Ishikawa (cell line): Measurements from ENCODE around the gene ZBED2.

Experiments
- CEBPB ChIP-seq: IDR thresholded peaks from 2 replicates; pipeline ENCODE4 v1.6.1; 2012
- CREB1 ChIP-seq: IDR thresholded peaks from 2 replicates; pipeline ENCODE4 v1.6.1; 2012; ENCODE audit warnings: low read depth
- EGR1 ChIP-seq: IDR thresholded peaks from 2 replicates; pipeline ENCODE4 v1.6.1; 2012
- EP300 ChIP-seq: IDR thresholded peaks from 2 replicates; pipeline ENCODE4 v1.6.1; 2012; ENCODE audit warnings: borderline replicate concordance
- FOXM1 ChIP-seq: IDR thresholded peaks from 2 replicates; pipeline ENCODE4 v1.6.1; 2012; ENCODE audit warnings: low read depth, borderline replicate concordance
- NFIC ChIP-seq: IDR thresholded peaks from 2 replicates; pipeline ENCODE4 v1.6.1; 2012
- RAD21 ChIP-seq: IDR thresholded peaks from 2 replicates; pipeline ENCODE4 v1.6.1; 2012; ENCODE audit warnings: low read depth
- TAF1 ChIP-seq: IDR thresholded peaks from 2 replicates; pipeline ENCODE4 v1.6.1; 2012; ENCODE audit warnings: low read depth, mild to moderate bottlenecking
- TCF12 ChIP-seq: IDR thresholded peaks from 2 replicates; pipeline ENCODE4 v1.6.1; 2012; ENCODE audit warnings: low read depth
- TEAD4 ChIP-seq: IDR thresholded peaks from 2 replicates; pipeline ENCODE4 v1.6.1; 2012
- YY1 ChIP-seq: IDR thresholded peaks from 2 replicates; pipeline ENCODE4 v1.6.1; 2012; ENCODE audit warnings: low read depth
- ZBTB7A ChIP-seq: IDR thresholded peaks from 2 replicates; pipeline ENCODE4 v1.6.1; 2012; ENCODE audit warnings: low read depth
- TF ChIP-seq, protein P1 (sequence below): IDR thresholded peaks from 2 replicates; pipeline ENCODE4 v1.6.1; 2012; ENCODE audit warnings: low read depth, mild to moderate bottlenecking
- TF ChIP-seq, protein P2 (sequence below): IDR thresholded peaks from 2 replicates; pipeline ENCODE4 v1.6.1; 2012
- TF ChIP-seq, protein P3 (sequence below): IDR thresholded peaks from 2 replicates; pipeline ENCODE4 v1.6.1; 2012

ZBED2 gene

DNA sequence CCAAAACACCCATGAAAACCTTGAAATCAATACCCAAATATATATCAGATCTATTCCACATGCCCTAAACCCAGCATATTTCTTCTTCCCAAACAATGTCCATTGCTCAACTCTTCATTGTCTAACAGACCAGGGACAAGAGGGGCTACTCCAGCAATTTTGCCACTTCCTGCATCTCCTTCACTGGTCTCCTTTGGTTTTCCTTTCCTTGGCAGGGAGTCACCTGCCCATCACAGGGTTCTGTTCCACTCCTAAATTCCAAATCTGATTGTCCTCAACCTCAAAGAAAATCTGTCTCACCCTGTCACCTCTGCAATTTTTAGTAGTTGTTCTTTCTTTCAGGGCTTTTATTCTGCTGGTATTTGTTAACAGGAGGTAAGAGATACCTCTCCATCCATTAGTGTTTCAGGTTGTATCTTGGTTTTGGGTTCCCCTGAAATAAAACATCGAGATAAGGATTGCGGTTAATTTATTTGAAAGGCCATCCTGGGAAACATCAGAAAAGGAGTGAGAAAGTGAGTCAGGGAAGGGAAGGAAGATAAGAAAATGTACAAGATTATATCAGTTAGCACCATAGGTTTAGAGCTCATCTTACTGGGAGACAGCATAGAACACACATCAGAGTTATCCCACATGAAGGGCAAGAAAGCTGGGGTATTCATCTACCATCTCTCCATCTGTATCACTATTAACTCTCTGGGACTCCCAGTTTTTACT, 13.6 kb downstream of the ZBED2 start:
- TF ChIP-seq YY1 (no peak), TEAD4 (no peak), RAD21 (no peak), EP300 (no peak), TAF1 (no peak), EGR1 (no peak), CEBPB (no peak), CREB1 (no peak)
- TF ChIP-seq, protein P1, sequence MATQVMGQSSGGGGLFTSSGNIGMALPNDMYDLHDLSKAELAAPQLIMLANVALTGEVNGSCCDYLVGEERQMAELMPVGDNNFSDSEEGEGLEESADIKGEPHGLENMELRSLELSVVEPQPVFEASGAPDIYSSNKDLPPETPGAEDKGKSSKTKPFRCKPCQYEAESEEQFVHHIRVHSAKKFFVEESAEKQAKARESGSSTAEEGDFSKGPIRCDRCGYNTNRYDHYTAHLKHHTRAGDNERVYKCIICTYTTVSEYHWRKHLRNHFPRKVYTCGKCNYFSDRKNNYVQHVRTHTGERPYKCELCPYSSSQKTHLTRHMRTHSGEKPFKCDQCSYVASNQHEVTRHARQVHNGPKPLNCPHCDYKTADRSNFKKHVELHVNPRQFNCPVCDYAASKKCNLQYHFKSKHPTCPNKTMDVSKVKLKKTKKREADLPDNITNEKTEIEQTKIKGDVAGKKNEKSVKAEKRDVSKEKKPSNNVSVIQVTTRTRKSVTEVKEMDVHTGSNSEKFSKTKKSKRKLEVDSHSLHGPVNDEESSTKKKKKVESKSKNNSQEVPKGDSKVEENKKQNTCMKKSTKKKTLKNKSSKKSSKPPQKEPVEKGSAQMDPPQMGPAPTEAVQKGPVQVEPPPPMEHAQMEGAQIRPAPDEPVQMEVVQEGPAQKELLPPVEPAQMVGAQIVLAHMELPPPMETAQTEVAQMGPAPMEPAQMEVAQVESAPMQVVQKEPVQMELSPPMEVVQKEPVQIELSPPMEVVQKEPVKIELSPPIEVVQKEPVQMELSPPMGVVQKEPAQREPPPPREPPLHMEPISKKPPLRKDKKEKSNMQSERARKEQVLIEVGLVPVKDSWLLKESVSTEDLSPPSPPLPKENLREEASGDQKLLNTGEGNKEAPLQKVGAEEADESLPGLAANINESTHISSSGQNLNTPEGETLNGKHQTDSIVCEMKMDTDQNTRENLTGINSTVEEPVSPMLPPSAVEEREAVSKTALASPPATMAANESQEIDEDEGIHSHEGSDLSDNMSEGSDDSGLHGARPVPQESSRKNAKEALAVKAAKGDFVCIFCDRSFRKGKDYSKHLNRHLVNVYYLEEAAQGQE: no peak

DNA sequence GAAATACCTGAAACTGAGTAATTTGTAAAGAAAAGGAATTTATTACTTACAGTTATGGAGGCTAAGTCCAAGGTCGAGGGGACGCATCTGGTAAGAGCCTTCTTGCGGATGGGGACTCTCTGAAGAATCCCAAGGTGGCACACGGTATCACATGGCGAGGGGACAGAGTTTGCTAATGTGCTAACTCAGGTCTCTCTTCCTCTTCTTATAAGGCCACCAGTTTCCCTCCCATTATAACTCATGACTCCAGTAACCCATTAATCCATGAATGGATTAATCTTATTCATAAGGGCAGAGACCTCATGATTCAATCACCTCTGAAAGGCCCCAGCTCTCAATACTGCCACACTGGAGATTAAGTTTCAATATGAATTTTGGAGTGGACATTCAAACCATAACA, 15.7 kb downstream of the ZBED2 start:
- TF ChIP-seq EP300 (no peak), CEBPB (no peak), NFIC (no peak), TAF1 (no peak), CREB1 (no peak), RAD21 (no peak), TEAD4 (no peak), YY1 (no peak), EGR1 (no peak), FOXM1 (no peak), TCF12 (no peak)
- TF ChIP-seq, protein P2, sequence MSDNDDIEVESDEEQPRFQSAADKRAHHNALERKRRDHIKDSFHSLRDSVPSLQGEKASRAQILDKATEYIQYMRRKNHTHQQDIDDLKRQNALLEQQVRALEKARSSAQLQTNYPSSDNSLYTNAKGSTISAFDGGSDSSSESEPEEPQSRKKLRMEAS: no peak
- TF ChIP-seq, protein P1: no peak

DNA sequence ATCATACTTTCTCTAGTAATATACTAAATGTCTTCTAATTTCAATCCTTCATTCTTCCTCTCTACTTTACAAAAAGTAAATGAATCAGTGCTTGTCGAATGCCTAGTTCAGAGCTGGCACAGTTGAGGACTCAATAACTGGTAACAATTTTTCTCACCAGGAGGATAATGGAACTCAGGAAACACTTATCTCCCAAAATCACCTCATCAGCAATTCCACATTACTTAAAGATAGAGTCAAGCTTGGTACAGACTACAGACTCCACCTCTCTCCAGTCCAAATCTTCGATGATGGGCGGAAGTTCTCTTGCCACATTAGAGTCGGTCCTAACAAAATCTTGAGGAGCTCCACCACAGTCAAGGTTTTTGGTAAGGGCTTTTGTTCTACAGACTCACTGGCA, 16.3 kb downstream of the ZBED2 start:
- TF ChIP-seq RAD21 (no peak), TEAD4 (no peak), TAF1 (no peak), EGR1 (no peak), YY1 (no peak), CEBPB (no peak), ZBTB7A (no peak), NFIC (no peak), EP300 (no peak), CREB1 (no peak), FOXM1 (no peak), TCF12 (no peak)
- TF ChIP-seq, protein P3, sequence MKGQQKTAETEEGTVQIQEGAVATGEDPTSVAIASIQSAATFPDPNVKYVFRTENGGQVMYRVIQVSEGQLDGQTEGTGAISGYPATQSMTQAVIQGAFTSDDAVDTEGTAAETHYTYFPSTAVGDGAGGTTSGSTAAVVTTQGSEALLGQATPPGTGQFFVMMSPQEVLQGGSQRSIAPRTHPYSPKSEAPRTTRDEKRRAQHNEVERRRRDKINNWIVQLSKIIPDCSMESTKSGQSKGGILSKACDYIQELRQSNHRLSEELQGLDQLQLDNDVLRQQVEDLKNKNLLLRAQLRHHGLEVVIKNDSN: no peak
- TF ChIP-seq, protein P1: no peak

DNA sequence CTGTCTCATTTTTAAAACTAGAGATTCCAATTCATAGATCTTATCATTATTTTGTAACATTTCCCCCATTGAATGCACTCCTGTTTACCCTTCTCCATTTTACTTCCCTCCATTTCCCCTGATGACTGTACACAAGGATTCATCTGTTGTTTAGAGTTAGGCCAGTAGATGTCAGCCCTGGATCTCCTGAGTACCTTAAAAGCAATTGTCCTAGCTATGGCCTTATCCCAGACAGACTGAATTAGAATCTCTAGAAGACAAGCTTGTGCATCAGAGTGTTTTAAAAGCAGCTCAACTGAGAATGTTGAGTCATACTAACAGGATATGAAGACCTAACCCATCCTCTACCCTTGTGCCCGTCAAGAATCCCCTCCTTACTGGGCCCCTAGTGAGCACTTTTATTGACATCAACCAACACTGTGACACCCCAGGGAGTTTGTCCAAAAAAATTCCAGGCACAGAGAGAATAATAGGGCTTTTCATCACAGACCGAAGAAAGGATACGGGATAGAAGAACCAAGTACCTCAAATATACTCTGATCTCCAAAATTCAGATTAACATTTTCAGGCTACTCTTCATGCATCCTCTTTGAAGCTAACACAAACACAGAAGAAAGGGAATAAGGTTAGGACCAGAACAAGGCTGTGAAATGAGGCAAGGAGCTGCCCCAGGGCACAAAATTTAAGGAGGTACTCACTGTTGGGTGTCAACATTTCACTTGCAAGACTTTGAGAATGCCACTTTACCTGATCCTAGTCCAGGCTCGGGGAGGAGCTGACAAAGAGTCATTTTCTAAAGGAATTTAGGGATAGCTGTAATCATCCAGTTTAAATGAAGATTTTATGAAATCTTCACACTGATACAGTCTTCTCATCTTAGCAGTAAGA, 17.1 kb downstream of the ZBED2 start:
- TF ChIP-seq YY1: peak; percentile 24; the same call in 1 of the 2 replicates
- TF ChIP-seq, protein P1: no peak
- peak; percentile 92 for TF ChIP-seq RAD21
